Right atrium auricular region (tissue), 2 donors: ENCODE results near the gene CDK15. TPM values are rescaled to one million over a fixed set of nuclear protein-coding genes. Genes with fewer than 3 reads are reported as not detected.

Experiments
- DNase-seq: peaks from one replicate; pipeline ENCODE4 v3.0.0-alpha.2; 2019; ENCODE audit warnings: low spot score
- H3K27ac ChIP-seq, 2 donors: fragments of 200-600 bp; sonication (generic); 1 replicate in 1 of 2; 2 replicates in 1 of 2; pipeline ENCODE4 v1.5.1; 2016 to 2019
- H3K27me3 ChIP-seq, 2 donors: fragments of 200-600 bp; sonication (generic); one replicate each; pipeline versions ENCODE4 v1.5.1 to v1.6.0; 2017 to 2019
- H3K36me3 ChIP-seq: fragments of 200-600 bp; sonication (generic); one replicate; pipeline ENCODE4 v1.5.1; 2016
- H3K4me1 ChIP-seq, 2 donors: fragments of 200-600 bp; sonication (generic); one replicate each; pipeline versions ENCODE4 v1.5.1 to v1.6.0; 2017 to 2019
- H3K4me3 ChIP-seq, 2 donors: fragments of 200-600 bp; sonication (generic); 1 replicate in 1 of 2; 2 replicates in 1 of 2; pipeline ENCODE4 v1.5.1; 2017 to 2019; ENCODE audit warnings: mild to moderate bottlenecking in 1 of 2, moderate library complexity in 1 of 2
- H3K9me3 ChIP-seq, 2 donors: fragments of 200-600 bp; sonication (generic); one replicate each; pipeline ENCODE4 v1.5.1; 2019
- total RNA-seq, 2 donors: library from RNA; depleted of rRNA; stranded (reverse); fragments of >200 nt; gene quantifications; one replicate each; pipeline ENCODE4 v1.1.0, GENCODE V29; 2016
- TF ChIP-seq, protein P1 (sequence below), 2 donors: fragments of 200-600 bp; sonication (generic); IDR thresholded peaks; one replicate each; pipeline ENCODE4 v1.5.1; 2019; ENCODE audit warnings: antibody characterized with exemption in 2 of 2

The CDK15 gene
- total RNA-seq, 2 donors from 2014 or later: not detected

DNA sequence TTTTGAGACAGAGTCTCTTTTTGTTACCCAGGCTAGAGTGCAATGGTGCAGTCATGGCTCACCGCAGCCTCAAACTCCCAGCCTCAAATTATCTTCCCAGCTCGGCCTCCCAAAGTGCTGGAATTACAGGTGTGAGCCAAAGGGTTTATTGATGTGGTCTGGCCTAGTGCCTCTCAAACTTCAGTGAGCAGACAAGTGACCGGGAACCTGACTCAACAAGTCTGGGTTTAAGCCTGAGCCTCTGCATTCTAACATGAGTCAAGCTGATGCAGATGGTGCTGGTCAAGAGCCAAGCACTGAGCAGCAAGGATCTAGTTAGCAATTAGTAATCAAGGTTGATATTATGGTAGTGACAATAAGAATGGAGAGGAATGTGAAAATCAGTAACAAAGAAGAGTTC, 21.3 kb downstream of the CDK15 start:
- TF ChIP-seq, protein P1, sequence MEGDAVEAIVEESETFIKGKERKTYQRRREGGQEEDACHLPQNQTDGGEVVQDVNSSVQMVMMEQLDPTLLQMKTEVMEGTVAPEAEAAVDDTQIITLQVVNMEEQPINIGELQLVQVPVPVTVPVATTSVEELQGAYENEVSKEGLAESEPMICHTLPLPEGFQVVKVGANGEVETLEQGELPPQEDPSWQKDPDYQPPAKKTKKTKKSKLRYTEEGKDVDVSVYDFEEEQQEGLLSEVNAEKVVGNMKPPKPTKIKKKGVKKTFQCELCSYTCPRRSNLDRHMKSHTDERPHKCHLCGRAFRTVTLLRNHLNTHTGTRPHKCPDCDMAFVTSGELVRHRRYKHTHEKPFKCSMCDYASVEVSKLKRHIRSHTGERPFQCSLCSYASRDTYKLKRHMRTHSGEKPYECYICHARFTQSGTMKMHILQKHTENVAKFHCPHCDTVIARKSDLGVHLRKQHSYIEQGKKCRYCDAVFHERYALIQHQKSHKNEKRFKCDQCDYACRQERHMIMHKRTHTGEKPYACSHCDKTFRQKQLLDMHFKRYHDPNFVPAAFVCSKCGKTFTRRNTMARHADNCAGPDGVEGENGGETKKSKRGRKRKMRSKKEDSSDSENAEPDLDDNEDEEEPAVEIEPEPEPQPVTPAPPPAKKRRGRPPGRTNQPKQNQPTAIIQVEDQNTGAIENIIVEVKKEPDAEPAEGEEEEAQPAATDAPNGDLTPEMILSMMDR (IDR thresholded peaks at IDR 0.05): no peak
- DNase-seq: no peak
- Histone ChIP-seq H3K36me3 (no peaks in the 10 kb centered on the region), H3K9me3 (no peaks in the 10 kb centered on the region), H3K4me1 (no peaks in the 10 kb centered on the region), H3K27ac (no peak overlapping the region), H3K4me3 (no peak overlapping the region), H3K27me3 (no peaks in the 10 kb centered on the region)

DNA sequence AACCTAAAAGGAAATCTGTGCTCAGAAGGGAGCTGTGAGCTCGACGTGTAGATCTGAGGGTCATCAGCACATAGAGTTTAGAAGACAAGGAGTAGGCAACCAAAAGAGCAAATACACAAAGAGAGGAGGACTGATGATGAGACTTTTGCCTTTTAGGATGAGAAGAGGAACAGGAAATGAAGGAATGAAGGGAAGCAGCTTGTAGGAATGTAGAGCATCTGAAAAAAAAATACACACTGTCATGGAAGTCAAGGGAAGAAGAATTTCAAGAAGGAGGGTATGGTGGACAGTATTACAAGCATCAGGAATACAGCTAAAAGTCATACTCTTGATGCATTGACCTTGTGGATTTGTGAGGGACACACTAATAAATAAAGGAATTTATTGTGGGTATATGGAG, 21.9 kb downstream of the CDK15 start:
- H3K9me3 ChIP-seq: no peaks in the 10 kb centered on the region
- no peak for DNase-seq
- TF ChIP-seq, protein P1 (IDR thresholded peaks at IDR 0.05): no peak
- no peaks in the 10 kb centered on the region for H3K27me3 ChIP-seq
- H3K4me1 ChIP-seq: no peaks in the 10 kb centered on the region
- no peak overlapping the region for H3K4me3 ChIP-seq
- no peaks in the 10 kb centered on the region for H3K36me3 ChIP-seq
- no peak overlapping the region for H3K27ac ChIP-seq

DNA sequence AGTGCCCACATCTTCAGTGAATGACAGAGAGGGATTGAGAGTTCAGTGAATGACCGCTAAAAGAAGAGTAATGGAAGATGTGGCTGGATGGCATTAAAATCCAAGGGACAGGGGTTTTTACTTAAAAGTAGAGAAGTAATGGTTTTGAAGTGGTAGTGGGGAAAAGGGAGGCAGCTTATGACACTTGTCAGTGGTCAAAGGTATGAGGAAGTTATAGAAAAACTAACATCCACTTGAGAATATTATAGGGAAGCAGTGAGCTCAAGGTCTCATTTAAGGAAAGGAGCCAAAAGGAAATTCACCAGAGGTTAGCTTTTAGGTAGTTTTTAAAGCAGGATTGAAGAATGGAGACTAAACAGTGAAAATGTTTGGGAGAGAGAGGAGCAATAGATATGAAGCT, 24.3 kb downstream of the CDK15 start:
- H3K27ac ChIP-seq: no peak overlapping the region
- no peaks in the 10 kb centered on the region for H3K36me3 ChIP-seq
- DNase-seq: no peak
- H3K27me3 ChIP-seq: no peaks in the 10 kb centered on the region
- H3K9me3 ChIP-seq: no peaks in the 10 kb centered on the region
- TF ChIP-seq, protein P1 (IDR thresholded peaks at IDR 0.05): no peak
- no peak overlapping the region for H3K4me3 ChIP-seq
- no peaks in the 10 kb centered on the region for H3K4me1 ChIP-seq

DNA sequence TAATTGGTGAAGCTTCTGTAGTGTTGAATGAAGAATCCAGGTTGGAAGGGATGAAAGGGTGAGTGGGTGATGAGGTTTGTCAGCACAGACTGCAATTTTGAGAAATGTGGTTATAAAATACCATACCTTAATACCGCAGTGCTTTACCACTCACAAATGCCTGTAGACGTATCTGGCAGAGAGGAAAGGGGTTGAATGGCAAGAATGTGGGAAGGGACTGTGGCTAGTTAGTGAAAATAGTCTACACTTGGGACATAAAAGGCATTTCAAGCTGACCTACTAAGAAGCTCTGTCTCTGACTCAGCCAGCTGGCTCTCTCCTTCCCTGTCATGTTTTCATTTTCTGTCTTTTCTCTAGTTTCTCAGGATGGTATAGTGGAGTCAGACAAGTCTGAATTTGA, 25.1 kb downstream of the CDK15 start:
- no peaks in the 10 kb centered on the region for H3K4me1 ChIP-seq
- H3K4me3 ChIP-seq: no peak overlapping the region
- TF ChIP-seq, protein P1 (IDR thresholded peaks at IDR 0.05): no peak
- H3K27me3 ChIP-seq: no peaks in the 10 kb centered on the region
- no peaks in the 10 kb centered on the region for H3K36me3 ChIP-seq
- no peaks in the 10 kb centered on the region for H3K9me3 ChIP-seq
- no peak overlapping the region for H3K27ac ChIP-seq
- DNase-seq: no peak

DNA sequence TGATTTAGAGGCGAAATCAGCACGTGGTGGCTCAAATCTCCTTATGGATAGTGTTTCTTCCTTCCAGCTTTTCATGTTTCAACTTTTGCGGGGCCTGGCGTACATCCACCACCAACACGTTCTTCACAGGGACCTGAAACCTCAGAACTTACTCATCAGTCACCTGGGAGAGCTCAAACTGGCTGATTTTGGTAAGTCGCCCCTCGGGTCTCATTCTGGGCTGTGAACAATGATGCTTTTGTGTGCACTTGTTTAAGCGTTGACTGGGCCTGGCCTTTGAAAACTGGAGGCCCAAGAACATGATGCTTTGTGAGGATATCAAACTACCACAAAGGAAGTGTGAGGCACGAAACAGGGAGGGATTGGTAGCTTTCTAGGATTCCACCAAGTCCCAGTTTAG, 27.4 kb downstream of the CDK15 start:
- TF ChIP-seq, protein P1 (IDR thresholded peaks at IDR 0.05): no peak
- Histone ChIP-seq H3K27ac (no peak overlapping the region), H3K27me3 (no peaks in the 10 kb centered on the region), H3K4me3 (no peak overlapping the region), H3K4me1 (no peaks in the 10 kb centered on the region), H3K9me3 (no peaks in the 10 kb centered on the region), H3K36me3 (no peaks in the 10 kb centered on the region)
- DNase-seq: no peak

DNA sequence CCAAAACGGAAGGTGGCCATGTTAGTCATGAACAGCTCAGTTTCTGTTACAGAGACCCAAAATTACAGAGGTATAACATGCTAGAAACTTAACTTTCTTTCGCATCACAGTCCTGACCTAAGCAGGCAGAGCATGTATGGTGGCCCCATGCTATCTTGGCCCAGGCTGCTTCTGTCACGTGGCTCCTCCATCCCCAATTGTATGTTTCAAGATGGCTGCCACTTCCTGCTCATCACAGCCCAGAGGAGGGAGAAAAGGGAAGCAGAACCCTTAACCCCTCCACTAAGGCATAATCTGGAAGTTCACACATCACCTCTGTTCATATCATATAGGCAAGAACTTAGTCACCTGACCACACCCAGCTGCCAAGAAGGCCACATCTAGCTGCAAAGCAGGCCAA, 28.7 kb downstream of the CDK15 start:
- TF ChIP-seq, protein P1 (IDR thresholded peaks at IDR 0.05): no peak
- no peak overlapping the region for H3K4me3 ChIP-seq
- no peak for DNase-seq

More for the DNA sequence above, 28.7 kb downstream of the CDK15 start:
- H3K36me3 ChIP-seq: no peaks in the 10 kb centered on the region
- no peaks in the 10 kb centered on the region for H3K9me3 ChIP-seq
- H3K4me1 ChIP-seq: no peaks in the 10 kb centered on the region
- no peaks in the 10 kb centered on the region for H3K27me3 ChIP-seq
- no peak overlapping the region for H3K27ac ChIP-seq
